Sigmoid colon (tissue), 4 donors: Measurements from ENCODE around the gene SLC7A14.

ENCODE experiments used
- EP300 ChIP-seq, 4 donors: sonication (generic); formaldehyde crosslinking; IDR thresholded peaks; one replicate each; pipeline ENCODE4 v1.6.1; 2017; ENCODE audit warnings: antibody characterized with exemption in 4 of 4
- POLR2A ChIP-seq, 2 donors: fragments of 450-650 bp; IDR thresholded peaks; one replicate each; pipeline ENCODE4 v1.6.1; 2016; ENCODE audit warnings: antibody characterized with exemption in 2 of 2, mild to moderate bottlenecking in 2 of 2, moderate library complexity in 2 of 2
- POLR2AphosphoS5 ChIP-seq, 4 donors: sonication (generic); formaldehyde crosslinking; IDR thresholded peaks; one replicate each; pipeline ENCODE4 v1.6.1; 2017; ENCODE audit warnings: antibody characterized with exemption in 4 of 4
- TF ChIP-seq, protein P1 (sequence below), 4 experiments: fragments of 450-650 bp in 3 of 4; fragments of 200-600 bp in 1 of 4; IDR thresholded peaks; one replicate each; pipeline ENCODE4 v1.5.1; 2016 to 2019; ENCODE audit warnings: antibody characterized with exemption in 4 of 4, mild to moderate bottlenecking in 3 of 4, moderate library complexity in 2 of 4

DNA sequence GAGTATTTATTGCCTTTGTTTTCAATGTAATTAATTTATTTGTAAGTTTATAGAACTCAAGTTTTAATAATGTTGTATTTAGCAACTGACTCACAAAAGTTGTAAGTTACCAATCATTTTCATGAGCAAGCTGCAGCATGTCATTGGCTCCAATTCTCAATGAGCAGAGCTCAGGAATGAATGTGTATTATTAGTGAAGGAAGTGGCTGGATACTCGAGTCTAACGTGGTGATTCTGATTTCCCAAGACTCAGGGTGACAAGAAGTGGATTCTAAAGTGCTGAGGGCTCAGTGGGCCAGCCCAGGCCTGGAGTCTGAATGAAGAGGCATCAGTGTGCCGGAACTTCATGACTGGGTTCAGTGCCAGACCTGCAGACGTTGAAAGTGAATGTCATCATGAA, 127.6 kb downstream of the SLC7A14 start:
- TF ChIP-seq, protein P1, sequence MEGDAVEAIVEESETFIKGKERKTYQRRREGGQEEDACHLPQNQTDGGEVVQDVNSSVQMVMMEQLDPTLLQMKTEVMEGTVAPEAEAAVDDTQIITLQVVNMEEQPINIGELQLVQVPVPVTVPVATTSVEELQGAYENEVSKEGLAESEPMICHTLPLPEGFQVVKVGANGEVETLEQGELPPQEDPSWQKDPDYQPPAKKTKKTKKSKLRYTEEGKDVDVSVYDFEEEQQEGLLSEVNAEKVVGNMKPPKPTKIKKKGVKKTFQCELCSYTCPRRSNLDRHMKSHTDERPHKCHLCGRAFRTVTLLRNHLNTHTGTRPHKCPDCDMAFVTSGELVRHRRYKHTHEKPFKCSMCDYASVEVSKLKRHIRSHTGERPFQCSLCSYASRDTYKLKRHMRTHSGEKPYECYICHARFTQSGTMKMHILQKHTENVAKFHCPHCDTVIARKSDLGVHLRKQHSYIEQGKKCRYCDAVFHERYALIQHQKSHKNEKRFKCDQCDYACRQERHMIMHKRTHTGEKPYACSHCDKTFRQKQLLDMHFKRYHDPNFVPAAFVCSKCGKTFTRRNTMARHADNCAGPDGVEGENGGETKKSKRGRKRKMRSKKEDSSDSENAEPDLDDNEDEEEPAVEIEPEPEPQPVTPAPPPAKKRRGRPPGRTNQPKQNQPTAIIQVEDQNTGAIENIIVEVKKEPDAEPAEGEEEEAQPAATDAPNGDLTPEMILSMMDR (IDR thresholded peaks at IDR 0.05): no peak
- TF ChIP-seq POLR2AphosphoS5 (IDR thresholded peaks at IDR 0.05) (no peak), POLR2A (IDR thresholded peaks at IDR 0.05) (no peak), EP300 (IDR thresholded peaks at IDR 0.05) (no peak)
